ENCODE measurements around the gene PRSS33. TPM values are rescaled to one million over a fixed set of nuclear protein-coding genes. Genes with fewer than 3 reads are reported as not detected.

PRSS33 gene
- polyA plus RNA-seq, 1 of the 3 experiments (the other 2 are of a cell fraction), result not detected

GRCh38 chr16:2737238-2737605 is 50.1 kb downstream of the PRSS33 start:
- H4K20me1 ChIP-seq (ENCODE audit: insufficient read depth), result no peaks in the 10 kb centered on the region
- no peak overlapping the region for H3K27ac ChIP-seq (ENCODE audit: low read depth in 2 of 2, low read length in 1 of 2)
- H3K4me2 ChIP-seq, result no peak overlapping the region
- H3K36me3 ChIP-seq (replicated peaks in 1 of 2; ENCODE audit: control insufficient read depth in 1 of 2, insufficient read depth in 2 of 2, low read length in 1 of 2), result no peaks in the 10 kb centered on the region
- ChIA-PET POLR2A (no interaction called here), CTCF (interaction anchor here (1.9 kb wide), 1 partner anchor 131 kb away, joined by 6 read pairs; no protein-coding TSS in a partner anchor)
- H2AFZ ChIP-seq (ENCODE audit: low read depth), result no peak overlapping the region
- no peaks in the 10 kb centered on the region for H3F3A ChIP-seq (replicated peaks; ENCODE audit: insufficient read depth)
- no peaks in the 10 kb centered on the region for H3K9me2 ChIP-seq
- H3K4me1 ChIP-seq (ENCODE audit: control insufficient read depth in 1 of 2, insufficient read depth in 2 of 2, low read depth in 1 of 2, low read length in 1 of 2), result no peaks in the 10 kb centered on the region; a peak in 1 of 4 replicates
- no peak for DNase-seq
- H3K9me3 ChIP-seq, result no peaks in the 10 kb centered on the region
- no peak overlapping the region for H3K4me3 ChIP-seq (ENCODE audit: low read depth in 2 of 2, low read length in 1 of 2)
- WGBS (ENCODE audit: low lambda C conversion rate), result 83% methylated on average over 4 of the region's 5 CpGs
- H3K79me2 ChIP-seq (ENCODE audit: insufficient read depth), result no peaks in the 10 kb centered on the region
- H3K27me3 ChIP-seq (ENCODE audit: insufficient read depth), result no peaks in the 10 kb centered on the region
- no peak for TF ChIP-seq REST (IDR thresholded peaks at IDR 0.05; ENCODE audit: low read depth, low read length)
- TF ChIP-seq SIN3A (IDR thresholded peaks at IDR 0.05; ENCODE audit: borderline replicate concordance, low read depth, low read length), result no peak
- no peak for TF ChIP-seq CTCF (IDR thresholded peaks at IDR 0.05)
- TF ChIP-seq NRF1 (IDR thresholded peaks at IDR 0.05; ENCODE audit: low read depth, low read length), result no peak
- H3K9ac ChIP-seq, result no peak overlapping the region

- Histone ChIP-seq H3F3A (replicated peaks; ENCODE audit: insufficient read depth) (no peaks in the 10 kb centered on the region), H4K20me1 (ENCODE audit: insufficient read depth) (no peaks in the 10 kb centered on the region), H3K27ac (ENCODE audit: low read depth in 2 of 2, low read length in 1 of 2) (no peak overlapping the region), H3K9ac (no peak overlapping the region), H3K9me3 (no peaks in the 10 kb centered on the region), H3K36me3 (replicated peaks in 1 of 2; ENCODE audit: control insufficient read depth in 1 of 2, insufficient read depth in 2 of 2, low read length in 1 of 2) (no peaks in the 10 kb centered on the region), H3K9me2 (no peaks in the 10 kb centered on the region), H3K4me2 (no peak overlapping the region), H3K79me2 (ENCODE audit: insufficient read depth) (no peaks in the 10 kb centered on the region), H2AFZ (ENCODE audit: low read depth) (no peak overlapping the region), H3K4me1 (ENCODE audit: control insufficient read depth in 1 of 2, insufficient read depth in 2 of 2, low read depth in 1 of 2, low read length in 1 of 2) (no peaks in the 10 kb centered on the region; a peak in 1 of 4 replicates), H3K4me3 (ENCODE audit: low read depth in 2 of 2, low read length in 1 of 2) (no peak overlapping the region), H3K27me3 (ENCODE audit: insufficient read depth) (no peaks in the 10 kb centered on the region)
- TF ChIP-seq TCF12 (IDR thresholded peaks at IDR 0.05), result no peak
- TF ChIP-seq ZBTB33 (IDR thresholded peaks at IDR 0.05; ENCODE audit: borderline replicate concordance, low read depth), result no peak
- TF ChIP-seq FOXM1 (IDR thresholded peaks at IDR 0.05; ENCODE audit: low read depth), result no peak
- no peak for TF ChIP-seq YY1 (IDR thresholded peaks at IDR 0.05; ENCODE audit: low read depth)
- no peak for TF ChIP-seq SMC3 (IDR thresholded peaks at IDR 0.05; ENCODE audit: low read depth, low read length)
- TF ChIP-seq NRF1 (IDR thresholded peaks at IDR 0.05; ENCODE audit: low read depth, low read length), result no peak
- no peak for TF ChIP-seq RFX5 (IDR thresholded peaks at IDR 0.05; ENCODE audit: low read length)
- no peak for TF ChIP-seq RXRA (IDR thresholded peaks at IDR 0.05; ENCODE audit: borderline replicate concordance, low read depth)
- 89% methylated on average over 9 of the region's 11 CpGs for WGBS (ENCODE audit: low lambda C conversion rate)
- ChIA-PET CTCF (interaction anchor here (1.1 to 1.9 kb wide), 2 partner anchors 12 to 131 kb away, joined by 4 to 6 read pairs; no protein-coding TSS in a partner anchor), POLR2A (no interaction called here)
- no peak for DNase-seq
Measured at GRCh38 chr16:2736476-2737237, 50.7 kb downstream of the PRSS33 start.

Measured in SK-N-SH (cell line).